CD4-positive, alpha-beta T cell treated with Interleukin-1 beta for 1 hour (primary cell): ENCODE measurements around the gene KRTAP4-12.
"Not testable (repeated sequence)": the region's sequence is repeated elsewhere in the genome, so short reads cannot be mapped to it uniquely, and the experiment has no call there.

Experiments
- DNase-seq, 2 donors: peaks; one replicate each; pipeline ENCODE4 v3.0.0-alpha.2; 2020 to 2022

KRTAP4-12 gene

GRCh38 chr17:41084100-41084856 is 39.7 kb downstream of the KRTAP4-12 start, which contains the start of gene KRTAP4-7:
TSS of gene KRTAP4-7 (plus strand) at chr17:41084150. CDS start at chr17:41084207, 57 bp downstream.
- not testable (repeated sequence) for DNase-seq

- DNase-seq = not testable (repeated sequence)
Measured at GRCh38 chr17:41083427-41083826, 40.6 kb downstream of the KRTAP4-12 start.

- DNase-seq = no peak
Measured at GRCh38 chr17:41082626-41083025, 41.4 kb downstream of the KRTAP4-12 start.

- DNase-seq = no peak
Measured at GRCh38 chr17:41076788-41077187, 47.2 kb downstream of the KRTAP4-12 start.

- no peak for DNase-seq
Measured at GRCh38 chr17:41073676-41074075, 50.3 kb downstream of the KRTAP4-12 start.
